Panc1 (cell line): ENCODE results near the gene JADE2. TPM values are rescaled to one million over a fixed set of nuclear protein-coding genes. Genes with fewer than 3 reads are reported as not detected.

ENCODE experiments used
- ATAC-seq: fragments of 200-7000 bp; cut with Tn5 transposase; 2 replicates; pipeline ENCODE4 v1.9.1; 2020; ENCODE audit warnings: mild to moderate bottlenecking, moderate library complexity
- BruUV-seq: library from RNA; stranded (reverse); fragments of 400-500 nt; replicated peaks from 2 replicates; lab custom pipeline; 2021; lab: Mats Ljungman, UMichigan
- CTCF ChIA-PET: fragments of 300-600 bp; sonication (Branson Sonifier 250); formaldehyde crosslinking; loops from one replicate; lab custom pipeline; 2022; ENCODE audit warnings: antibody characterized with exemption; lab: Charles Lee
- POLR2A ChIA-PET: fragments of 300-600 bp; sonication (Branson Sonifier 250); formaldehyde crosslinking; loops from one replicate; lab custom pipeline; 2022; ENCODE audit warnings: antibody characterized with exemption; lab: Charles Lee
- DNase-seq: peaks from one replicate; pipeline ENCODE4 v3.0.0-alpha.2; 2010; ENCODE audit warnings: low read depth, low spot score
- H3K27ac ChIP-seq: 2 replicates; pipeline ENCODE4 v1.5.1; 2011; ENCODE audit warnings: mild to moderate bottlenecking, low read length, inconsistent platforms
- H3K27me3 ChIP-seq: fragments of 200-500 bp; sonication (Bioruptor generic); 2 replicates; pipeline ENCODE4 v1.6.0; 2014; ENCODE audit warnings: low read length, inconsistent platforms; ENCODE audit not compliant: control insufficient read depth, insufficient read depth
- H3K36me3 ChIP-seq: fragments of 200-500 bp; sonication (Bioruptor generic); 2 replicates; pipeline ENCODE4 v1.5.1; 2014; ENCODE audit warnings: inconsistent platforms, mild to moderate bottlenecking, low read length, moderate library complexity; ENCODE audit not compliant: control insufficient read depth, insufficient read depth
- H3K4me1 ChIP-seq: 2 replicates; pipeline ENCODE4 v1.5.1; 2011; ENCODE audit warnings: inconsistent platforms, mild to moderate bottlenecking, low read length, moderate library complexity; ENCODE audit not compliant: control insufficient read depth, insufficient read depth
- H3K4me3 ChIP-seq, 2 experiments: 2 replicates each; pipeline ENCODE4 v1.5.1; 2011 to 2012; ENCODE audit warnings: low read depth in 2 of 2, low read length in 2 of 2, mild to moderate bottlenecking in 2 of 2, inconsistent platforms in 1 of 2, moderate library complexity in 1 of 2
- H3K9me3 ChIP-seq: fragments of 200-500 bp; sonication (Bioruptor generic); 2 replicates; pipeline ENCODE4 v1.5.1; 2014; ENCODE audit warnings: low read depth, mild to moderate bottlenecking, inconsistent platforms, low read length, moderate library complexity; ENCODE audit not compliant: control insufficient read depth, insufficient read depth
- POLR2AphosphoS5 ChIP-seq: IDR thresholded peaks from 2 replicates; pipeline ENCODE4 v1.6.1; 2012; ENCODE audit warnings: mild to moderate bottlenecking, low read depth, low read length, moderate library complexity
- SIN3A ChIP-seq: IDR thresholded peaks from 2 replicates; pipeline ENCODE4 v1.6.1; 2012; ENCODE audit warnings: low read depth, mild to moderate bottlenecking, low read length, moderate library complexity, borderline replicate concordance; ENCODE audit not compliant: insufficient read depth
- TCF7L2 ChIP-seq: IDR thresholded peaks from 2 replicates; pipeline ENCODE4 v1.6.1; 2011; ENCODE audit warnings: mild to moderate bottlenecking, low read depth, low read length, inconsistent platforms
- in situ Hi-C: cut with HindIII; loops from 2 replicates; pipeline ENCODE4 v1.10.0; 2016; ENCODE audit warnings: low sequenced_read_pairs, low pct_unique_long_range_greater_than_20kb
- intact Hi-C: fragments of 100-400 bp; cut with micrococcal nuclease; formaldehyde crosslinking; loops from one replicate; pipeline ENCODE4 v1.10.0; 2022; ENCODE audit not compliant: unreplicated experiment
- total RNA-seq: library from RNA; stranded (reverse); gene quantifications from one replicate; pipeline ENCODE4 v1.2.1, GENCODE V29; 2021; ENCODE audit not compliant: unreplicated experiment
- TF ChIP-seq, protein P1 (sequence below): fragments of 450-650 bp; IDR thresholded peaks from 2 replicates; pipeline ENCODE4 v1.5.1; 2017; ENCODE audit warnings: mild to moderate bottlenecking
- TF ChIP-seq, protein P2 (sequence below), 2 experiments: IDR thresholded peaks; 2 replicates each; pipeline ENCODE4 v1.6.1; 2011 to 2012; ENCODE audit warnings: low read depth in 2 of 2, control low read depth in 1 of 2, low read length in 1 of 2, mild to moderate bottlenecking in 1 of 2, moderate library complexity in 1 of 2; ENCODE audit not compliant: insufficient read depth in 1 of 2

The JADE2 gene
- total RNA-seq, 1 experiment from 2014 or later = 80.0 TPM

DNA sequence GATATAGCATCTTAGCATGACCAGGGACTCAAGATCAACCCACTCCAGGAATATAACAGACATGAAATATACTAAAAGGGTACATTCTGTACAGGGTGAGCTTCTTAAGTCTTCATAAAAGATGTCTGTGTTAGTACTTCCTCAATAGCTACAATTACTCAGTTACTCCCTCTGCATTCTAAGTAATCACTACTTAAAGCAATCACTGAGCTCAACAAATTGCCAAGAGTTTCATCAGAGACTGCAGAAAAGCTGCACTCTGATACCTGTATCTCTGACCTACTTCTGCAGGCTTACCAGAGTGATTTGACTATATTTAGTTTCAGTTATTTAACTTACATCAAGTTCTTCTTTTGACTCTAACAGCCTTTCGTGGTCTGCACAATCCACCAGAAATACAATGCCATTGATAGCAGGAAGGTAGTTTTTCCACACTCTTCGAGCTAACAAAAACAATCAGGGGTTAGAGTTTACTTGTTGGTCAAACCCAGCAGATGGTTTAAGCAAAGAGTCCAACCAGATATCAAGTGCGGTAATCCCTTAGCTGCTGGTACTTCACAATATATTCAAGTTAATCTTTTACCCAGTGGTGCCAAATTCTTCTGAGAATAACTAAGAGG lies 83.9 kb downstream of the JADE2 start:
- intact Hi-C loops (no loop called here), in situ Hi-C loops (no loop called here)
- Histone ChIP-seq H3K9me3 (no peaks in the 10 kb centered on the region), H3K36me3 (peaks cover 18% of the 10 kb centered on the region), H3K27ac (no peak overlapping the region), H3K4me3 (no peak overlapping the region), H3K4me1 (no peaks in the 10 kb centered on the region), H3K27me3 (no peaks in the 10 kb centered on the region)
- no peak for ATAC-seq
- no TSS peak for BruUV-seq
- no peak for DNase-seq
- TF ChIP-seq, protein P1, sequence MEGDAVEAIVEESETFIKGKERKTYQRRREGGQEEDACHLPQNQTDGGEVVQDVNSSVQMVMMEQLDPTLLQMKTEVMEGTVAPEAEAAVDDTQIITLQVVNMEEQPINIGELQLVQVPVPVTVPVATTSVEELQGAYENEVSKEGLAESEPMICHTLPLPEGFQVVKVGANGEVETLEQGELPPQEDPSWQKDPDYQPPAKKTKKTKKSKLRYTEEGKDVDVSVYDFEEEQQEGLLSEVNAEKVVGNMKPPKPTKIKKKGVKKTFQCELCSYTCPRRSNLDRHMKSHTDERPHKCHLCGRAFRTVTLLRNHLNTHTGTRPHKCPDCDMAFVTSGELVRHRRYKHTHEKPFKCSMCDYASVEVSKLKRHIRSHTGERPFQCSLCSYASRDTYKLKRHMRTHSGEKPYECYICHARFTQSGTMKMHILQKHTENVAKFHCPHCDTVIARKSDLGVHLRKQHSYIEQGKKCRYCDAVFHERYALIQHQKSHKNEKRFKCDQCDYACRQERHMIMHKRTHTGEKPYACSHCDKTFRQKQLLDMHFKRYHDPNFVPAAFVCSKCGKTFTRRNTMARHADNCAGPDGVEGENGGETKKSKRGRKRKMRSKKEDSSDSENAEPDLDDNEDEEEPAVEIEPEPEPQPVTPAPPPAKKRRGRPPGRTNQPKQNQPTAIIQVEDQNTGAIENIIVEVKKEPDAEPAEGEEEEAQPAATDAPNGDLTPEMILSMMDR = no peak
- TF ChIP-seq TCF7L2 (no peak), POLR2AphosphoS5 (no peak), SIN3A (no peak)
- TF ChIP-seq, protein P2, sequence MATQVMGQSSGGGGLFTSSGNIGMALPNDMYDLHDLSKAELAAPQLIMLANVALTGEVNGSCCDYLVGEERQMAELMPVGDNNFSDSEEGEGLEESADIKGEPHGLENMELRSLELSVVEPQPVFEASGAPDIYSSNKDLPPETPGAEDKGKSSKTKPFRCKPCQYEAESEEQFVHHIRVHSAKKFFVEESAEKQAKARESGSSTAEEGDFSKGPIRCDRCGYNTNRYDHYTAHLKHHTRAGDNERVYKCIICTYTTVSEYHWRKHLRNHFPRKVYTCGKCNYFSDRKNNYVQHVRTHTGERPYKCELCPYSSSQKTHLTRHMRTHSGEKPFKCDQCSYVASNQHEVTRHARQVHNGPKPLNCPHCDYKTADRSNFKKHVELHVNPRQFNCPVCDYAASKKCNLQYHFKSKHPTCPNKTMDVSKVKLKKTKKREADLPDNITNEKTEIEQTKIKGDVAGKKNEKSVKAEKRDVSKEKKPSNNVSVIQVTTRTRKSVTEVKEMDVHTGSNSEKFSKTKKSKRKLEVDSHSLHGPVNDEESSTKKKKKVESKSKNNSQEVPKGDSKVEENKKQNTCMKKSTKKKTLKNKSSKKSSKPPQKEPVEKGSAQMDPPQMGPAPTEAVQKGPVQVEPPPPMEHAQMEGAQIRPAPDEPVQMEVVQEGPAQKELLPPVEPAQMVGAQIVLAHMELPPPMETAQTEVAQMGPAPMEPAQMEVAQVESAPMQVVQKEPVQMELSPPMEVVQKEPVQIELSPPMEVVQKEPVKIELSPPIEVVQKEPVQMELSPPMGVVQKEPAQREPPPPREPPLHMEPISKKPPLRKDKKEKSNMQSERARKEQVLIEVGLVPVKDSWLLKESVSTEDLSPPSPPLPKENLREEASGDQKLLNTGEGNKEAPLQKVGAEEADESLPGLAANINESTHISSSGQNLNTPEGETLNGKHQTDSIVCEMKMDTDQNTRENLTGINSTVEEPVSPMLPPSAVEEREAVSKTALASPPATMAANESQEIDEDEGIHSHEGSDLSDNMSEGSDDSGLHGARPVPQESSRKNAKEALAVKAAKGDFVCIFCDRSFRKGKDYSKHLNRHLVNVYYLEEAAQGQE (IDR thresholded peaks at IDR 0.05; ENCODE audit: insufficient read depth in 1 of 2, low read depth in 2 of 2, low read length in 1 of 2) = no peak
- POLR2A ChIA-PET = interaction anchor here (0.6 kb wide), 1 partner anchor 72 kb away, joined by 6 read pairs; no protein-coding TSS in a partner anchor
- CTCF ChIA-PET = interaction anchor here (1.0 kb wide), 1 partner anchor 22 kb away, joined by 12 read pairs; no protein-coding TSS in a partner anchor

DNA sequence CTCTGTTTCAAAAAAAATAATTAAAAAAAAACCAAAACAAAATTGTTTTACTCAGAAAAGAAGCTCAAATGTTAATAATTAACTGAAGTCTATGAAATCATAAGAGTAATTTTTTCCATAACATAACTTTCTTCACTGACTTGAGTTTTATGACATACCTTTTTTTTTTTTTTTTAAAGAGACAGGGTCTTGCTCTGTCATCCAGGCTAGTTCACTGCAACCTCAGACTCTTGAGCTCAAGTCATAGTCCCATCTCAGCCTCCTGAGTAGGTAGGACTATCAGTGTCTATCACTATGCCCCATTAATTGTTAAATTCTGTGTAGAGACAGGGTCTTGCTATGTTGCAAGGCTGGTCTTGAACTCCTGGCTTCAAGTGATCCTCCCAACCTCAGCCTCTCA lies 85.3 kb downstream of the JADE2 start:
- H3K4me3 ChIP-seq = no peak overlapping the region
- peaks cover 18% of the 10 kb centered on the region for H3K36me3 ChIP-seq
- ChIA-PET CTCF (no interaction called here), POLR2A (interaction anchor here (0.8 kb wide), 1 partner anchor 24 kb away, joined by 4 read pairs; no protein-coding TSS in a partner anchor)
- DNase-seq (no peak), ATAC-seq (no peak)
- no peaks in the 10 kb centered on the region for H3K9me3 ChIP-seq
- no peak overlapping the region for H3K27ac ChIP-seq
- H3K27me3 ChIP-seq = no peaks in the 10 kb centered on the region
- no peaks in the 10 kb centered on the region for H3K4me1 ChIP-seq
- TF ChIP-seq, protein P2 (IDR thresholded peaks at IDR 0.05; ENCODE audit: insufficient read depth in 1 of 2, low read depth in 2 of 2, low read length in 1 of 2) = no peak
- TF ChIP-seq, protein P1 = no peak
- no peak for TF ChIP-seq POLR2AphosphoS5
- TF ChIP-seq SIN3A = no peak
- TF ChIP-seq TCF7L2 = no peak
- in situ Hi-C loops (no loop called here), intact Hi-C loops (no loop called here)
- BruUV-seq = no TSS peak
